Activated CD8-positive, alpha-beta T cell treated with anti-CD3 and anti-CD28 coated beads for 36 hours (primary cell): ENCODE data around the gene KIF26A. TPM values are rescaled to one million over a fixed set of nuclear protein-coding genes. Genes with fewer than 3 reads are reported as not detected.

ENCODE experiments used
- ATAC-seq: fragments of 200-7000 bp; cut with Tn5 transposase; one replicate; pipeline ENCODE4 v1.10.0; 2021; ENCODE audit warnings: mild to moderate bottlenecking, moderate library complexity
- CTCF ChIA-PET: fragments of 350-600 bp; sonication (Branson Sonifier 250); formaldehyde crosslinking; loops from one replicate; lab custom pipeline; 2021; ENCODE audit warnings: antibody characterized with exemption; lab: Charles Lee
- POLR2A ChIA-PET: fragments of 350-600 bp; sonication (Branson Sonifier 250); formaldehyde crosslinking; loops from one replicate; lab custom pipeline; 2021; ENCODE audit warnings: antibody characterized with exemption; lab: Charles Lee
- DNase-seq: peaks from one replicate; pipeline ENCODE4 v3.0.0-alpha.2; 2020
- H3K27ac Mint-ChIP-seq: one replicate; pipeline ENCODE4 v1.8.0; 2021; ENCODE audit warnings: mild to moderate bottlenecking, mixed read lengths
- H3K27me3 Mint-ChIP-seq: one replicate; pipeline ENCODE4 v1.8.0; 2021; ENCODE audit warnings: mixed read lengths
- H3K36me3 Mint-ChIP-seq: one replicate; pipeline ENCODE4 v1.8.0; 2021; ENCODE audit warnings: low read depth, mixed read lengths
- H3K4me1 Mint-ChIP-seq: one replicate; pipeline ENCODE4 v1.8.0; 2021; ENCODE audit warnings: low read depth, mixed read lengths
- H3K4me3 Mint-ChIP-seq: one replicate; pipeline ENCODE4 v1.8.0; 2021; ENCODE audit warnings: mild to moderate bottlenecking, moderate library complexity, mixed read lengths
- H3K9me3 Mint-ChIP-seq: one replicate; pipeline ENCODE4 v1.8.0; 2021; ENCODE audit warnings: mixed read lengths
- CTCF ChIP-seq: fragments of 200-600 bp; IDR thresholded peaks from one replicate; pipeline ENCODE4 v1.8.0; 2022; ENCODE audit warnings: antibody characterized with exemption, mild to moderate bottlenecking
- intact Hi-C: fragments of 100-400 bp; cut with micrococcal nuclease; formaldehyde crosslinking; loops from one replicate; pipeline ENCODE4 v1.10.0; 2022
- total RNA-seq, 2 experiments: library from RNA; stranded (reverse); gene quantifications; one replicate each; pipeline ENCODE4 v1.2.3, GENCODE V29; 2021

KIF26A gene
- total RNA-seq, 2 experiments from 2014 or later, result 0.59 to 0.65 TPM

DNA sequence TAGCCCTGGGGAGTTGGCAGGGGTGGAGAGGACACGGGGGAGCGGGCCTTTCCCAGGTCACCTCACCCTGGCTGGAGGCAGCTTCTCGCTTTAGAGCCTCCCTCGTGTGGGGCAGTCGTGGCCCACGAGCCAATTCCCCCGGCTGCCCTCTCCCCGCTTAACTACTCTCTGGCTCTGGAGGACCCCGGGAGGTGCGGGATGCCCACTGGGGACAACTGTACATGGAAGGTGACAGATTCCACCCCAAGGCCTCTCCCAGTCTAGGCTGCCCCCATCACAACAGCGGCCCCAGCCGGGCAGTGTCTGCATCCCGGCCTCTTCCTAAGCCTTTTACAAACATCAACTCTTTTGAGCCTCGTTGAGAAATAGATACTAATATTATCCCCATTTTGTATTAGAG lies 78.1 kb downstream of the KIF26A start:
- Mint-ChIP-seq H3K9me3 (no peaks in the 10 kb centered on the region), H3K27ac (no peak overlapping the region), H3K4me1 (no peaks in the 10 kb centered on the region), H3K4me3 (no peak overlapping the region), H3K27me3 (peaks cover 2% of the 10 kb centered on the region), H3K36me3 (no peaks in the 10 kb centered on the region)
- ATAC-seq, result no peak
- no peak for DNase-seq
- CTCF ChIA-PET, result no interaction called here
- intact Hi-C loops, result no loop called here
- POLR2A ChIA-PET, result no interaction called here
- no peak for TF ChIP-seq CTCF

- POLR2A ChIA-PET, result no interaction called here
- CTCF ChIA-PET, result no interaction called here
- Mint-ChIP-seq H3K4me3 (no peak overlapping the region), H3K27ac (no peak overlapping the region), H3K4me1 (no peaks in the 10 kb centered on the region), H3K9me3 (no peaks in the 10 kb centered on the region), H3K36me3 (no peaks in the 10 kb centered on the region), H3K27me3 (peaks cover 7% of the 10 kb centered on the region)
- no peak for TF ChIP-seq CTCF
- ATAC-seq, result no peak
- DNase-seq, result no peak
- intact Hi-C loops, result no loop called here
These were observed 79.3 kb downstream of the KIF26A start for GRCh38 chr14:104217486-104218360.

DNA sequence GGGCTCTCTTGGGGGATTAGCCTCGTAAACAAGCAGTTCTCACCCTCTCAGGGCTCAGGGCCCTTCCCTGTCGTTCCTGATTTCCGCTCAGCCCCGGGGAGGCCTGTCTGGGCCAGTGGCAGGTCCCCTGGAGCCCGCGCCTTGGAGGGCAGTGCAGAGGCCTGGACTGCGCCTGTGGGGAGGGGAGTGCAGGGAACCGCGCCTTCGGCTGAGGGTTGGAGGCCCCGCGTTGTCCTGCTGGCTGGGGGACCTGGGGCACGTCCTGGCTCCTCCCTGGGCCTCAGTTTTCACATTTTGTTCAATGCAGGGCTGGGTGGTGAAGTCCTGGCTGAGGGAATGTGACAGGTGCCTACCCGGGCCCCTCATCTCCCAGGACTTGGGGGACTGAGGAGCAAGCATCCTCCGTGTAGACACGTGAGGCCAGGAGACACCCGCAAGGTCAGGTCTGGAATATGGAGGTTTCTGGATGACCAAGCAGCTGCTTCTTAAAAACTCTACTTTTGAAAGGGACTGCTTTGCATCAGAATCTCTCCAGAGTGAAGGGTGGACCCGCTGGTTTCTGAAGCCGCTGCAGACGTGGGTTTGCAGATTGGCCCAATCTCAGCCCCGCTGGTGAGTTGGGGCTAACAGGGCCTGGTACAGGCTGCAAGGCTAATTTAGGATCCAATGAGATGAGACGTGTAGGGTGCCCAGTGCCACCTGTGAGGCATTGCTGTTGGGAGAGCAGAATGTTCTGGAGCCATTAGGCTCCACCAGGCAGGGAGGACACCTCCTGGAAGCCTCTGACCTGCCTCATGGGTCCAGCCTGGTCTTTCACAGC lies 80.2 kb downstream of the KIF26A start:
- Mint-ChIP-seq H3K4me1 (no peaks in the 10 kb centered on the region), H3K4me3 (no peak overlapping the region), H3K27me3 (peaks cover 7% of the 10 kb centered on the region), H3K27ac (no peak overlapping the region), H3K36me3 (no peaks in the 10 kb centered on the region), H3K9me3 (no peaks in the 10 kb centered on the region)
- no peak for TF ChIP-seq CTCF
- intact Hi-C loops, result no loop called here
- ChIA-PET CTCF (no interaction called here), POLR2A (no interaction called here)
- ATAC-seq, result no peak
- no peak for DNase-seq

DNA sequence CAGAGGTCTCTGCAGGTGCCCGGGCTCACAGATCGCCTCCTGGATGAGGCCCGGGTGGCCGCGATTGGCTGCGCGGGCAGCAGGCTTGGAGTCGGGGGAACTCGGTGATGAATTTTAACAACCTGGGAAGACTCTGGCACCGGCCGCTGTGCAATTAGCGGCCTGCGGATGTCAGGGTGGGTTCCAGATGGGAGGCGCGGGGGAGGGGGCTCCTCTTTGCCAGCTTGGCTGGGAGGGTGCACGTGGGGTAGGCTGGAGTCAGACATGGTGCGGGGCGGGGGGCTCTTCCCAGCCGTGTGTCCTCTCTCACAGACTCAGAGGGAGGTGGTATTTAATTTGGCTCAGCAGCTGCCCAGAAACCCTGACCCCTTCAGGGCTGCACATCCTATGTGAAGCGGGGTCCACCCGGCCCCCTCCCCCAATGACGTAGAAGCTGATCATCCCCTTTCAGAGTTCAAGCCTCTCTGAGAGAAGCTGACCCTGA lies 81.4 kb downstream of the KIF26A start:
- intact Hi-C loops, result no loop called here
- ChIA-PET CTCF (no interaction called here), POLR2A (no interaction called here)
- no peak for TF ChIP-seq CTCF
- H3K4me3 Mint-ChIP-seq, result no peak overlapping the region
- peaks cover 11% of the 10 kb centered on the region for H3K27me3 Mint-ChIP-seq
- H3K36me3 Mint-ChIP-seq, result no peaks in the 10 kb centered on the region
- H3K9me3 Mint-ChIP-seq, result no peaks in the 10 kb centered on the region
- ATAC-seq, result no peak
- no peak for DNase-seq
- H3K4me1 Mint-ChIP-seq, result peaks cover 2% of the 10 kb centered on the region
- H3K27ac Mint-ChIP-seq, result no peak overlapping the region
